Cerebellar cortex (tissue), 1 donor: Measurements from ENCODE around the gene DOCK10.

Experiments used
- DNase-seq: peaks from one replicate; pipeline ENCODE4 v3.0.0-alpha.2; 2015; ENCODE audit warnings: low spot score

The DOCK10 gene

GRCh38 chr2:225011585-225011984, 30.7 kb downstream of the DOCK10 start:
- no peak for DNase-seq

GRCh38 chr2:225010804-225011203, 31.5 kb downstream of the DOCK10 start:
- no peak for DNase-seq

- DNase-seq, result no peak
Observed at GRCh38 chr2:225009768-225010167, 32.5 kb downstream of the DOCK10 start.

GRCh38 chr2:225008935-225009334, 33.3 kb downstream of the DOCK10 start:
- peak; percentile 7 for DNase-seq

GRCh38 chr2:225008179-225008856, 34.0 kb downstream of the DOCK10 start:
- no peak for DNase-seq

- DNase-seq, result no peak
Observed at GRCh38 chr2:225006730-225007129, 35.5 kb downstream of the DOCK10 start.

GRCh38 chr2:225004597-225004996, 37.7 kb downstream of the DOCK10 start:
- DNase-seq, result no peak

- DNase-seq, result no peak
Observed at GRCh38 chr2:225002656-225003045, 39.6 kb downstream of the DOCK10 start.

- DNase-seq, result peak; percentile 52
Observed at GRCh38 chr2:225002039-225002655, 40.1 kb downstream of the DOCK10 start.

- no peak for DNase-seq
Observed at GRCh38 chr2:224999754-225000153, 42.5 kb downstream of the DOCK10 start.

GRCh38 chr2:224999321-224999720, 42.9 kb downstream of the DOCK10 start:
- no peak for DNase-seq

GRCh38 chr2:224997802-224998201, 44.5 kb downstream of the DOCK10 start:
- no peak for DNase-seq

- no peak for DNase-seq
Observed at GRCh38 chr2:224995419-224995818, 46.8 kb downstream of the DOCK10 start.

- no peak for DNase-seq
Observed at GRCh38 chr2:224994242-224994823, 47.9 kb downstream of the DOCK10 start.

- no peak for DNase-seq
Observed at GRCh38 chr2:224990710-224991109, 51.6 kb downstream of the DOCK10 start.

- no peak for DNase-seq
Observed at GRCh38 chr2:224987733-224988132, 54.5 kb downstream of the DOCK10 start.

GRCh38 chr2:224986477-224986876, 55.8 kb downstream of the DOCK10 start:
- no peak for DNase-seq

GRCh38 chr2:224984637-224985036, 57.6 kb downstream of the DOCK10 start:
- no peak for DNase-seq

- DNase-seq, result peak; percentile 7
Observed at GRCh38 chr2:224983712-224984554, 58.3 kb downstream of the DOCK10 start.

- DNase-seq, result no peak
Observed at GRCh38 chr2:224982910-224983711, 59.2 kb downstream of the DOCK10 start.

- peak; percentile 13 for DNase-seq
Observed at GRCh38 chr2:224982226-224982625, 60.0 kb downstream of the DOCK10 start.
